ENCODE results near the gene REEP2.

The REEP2 gene

DNA sequence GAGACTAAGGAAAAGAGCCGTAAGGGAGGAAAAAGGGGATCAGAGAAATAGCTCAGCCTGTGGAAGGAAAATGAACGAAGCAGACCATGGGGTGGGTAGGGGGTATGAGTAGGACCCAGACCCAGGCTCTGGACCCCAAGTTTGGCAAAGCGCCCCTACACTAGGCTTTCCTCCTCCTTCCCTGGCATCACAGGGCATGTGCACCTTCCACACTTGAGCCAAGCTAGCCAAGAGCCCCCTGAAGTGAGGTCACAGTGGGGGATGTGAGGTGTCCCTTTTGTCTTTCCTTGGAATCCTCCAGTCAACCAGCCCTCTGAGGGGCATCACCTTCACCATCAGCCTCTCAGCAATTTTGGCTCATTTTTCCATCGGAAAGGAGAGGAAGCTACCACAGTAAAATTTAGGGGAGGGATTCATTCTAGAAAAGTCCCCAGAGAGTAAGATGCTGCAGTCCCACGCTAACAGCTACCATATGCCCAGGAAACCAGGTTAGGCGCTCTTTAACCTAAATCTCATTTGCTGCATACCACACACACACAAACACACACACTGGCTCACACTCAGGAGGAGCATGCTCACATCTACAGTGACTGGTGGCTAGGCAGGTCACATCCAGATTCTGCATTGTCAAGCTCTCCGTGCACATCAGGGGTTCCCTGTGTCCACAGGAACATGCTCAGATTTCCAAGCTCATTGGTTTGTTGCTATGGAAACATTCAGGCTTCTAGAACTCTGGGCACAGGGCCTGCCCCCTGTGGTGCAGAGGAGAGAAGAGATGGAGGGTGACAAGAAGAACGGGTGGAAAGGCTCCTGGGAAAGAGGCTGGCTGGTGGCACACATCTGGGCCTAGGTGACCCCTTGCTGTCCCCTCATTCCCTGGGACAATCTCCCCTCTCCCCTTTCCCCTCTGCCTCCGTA lies 9.9 kb downstream of the REEP2 start:
- no peak for DNase-seq
- H3K27me3 ChIP-seq (replicated peaks in 2 of 5; ENCODE audit: control insufficient read depth in 4 of 5, insufficient read depth in 5 of 5, low read length in 4 of 5): no peaks in the 10 kb centered on the region
- ChIA-PET POLR2A (interaction anchor here (0.8 to 1.6 kb wide), 4 partner anchors 10 to 117 kb away, joined by 3 to 6 read pairs (median 3); partner anchors contain the start of genes CDC25C, EGR1 and REEP2), CTCF (interaction anchor here (0.7 to 29.7 kb wide), 13 partner anchors 7 to 270 kb away, joined by 3 to 494 read pairs (median 7); partner anchors contain the start of genes BRD8, EGR1, KIF20A and REEP2)
- peaks cover 0 to 7% (median 3%) of the 10 kb centered on the region in 4 experiments for H3K4me1 ChIP-seq (ENCODE audit: control extremely low read depth in 1 of 4, control insufficient read depth in 4 of 4, insufficient read depth in 4 of 4, low read length in 3 of 4)
- no peak overlapping the region for H3K4me3 ChIP-seq (ENCODE audit: control insufficient read depth in 1 of 7, extremely low read depth in 1 of 7, insufficient read depth in 4 of 7, low read depth in 2 of 7, low read length in 6 of 7)
- 97% methylated on average over 6 of the region's 9 CpGs for WGBS (ENCODE audit: insufficient coverage)
- H3K9me3 ChIP-seq (ENCODE audit: control extremely low read depth in 1 of 5, control insufficient read depth in 4 of 5, insufficient read depth in 2 of 5, low read depth in 1 of 5, low read length in 4 of 5): no peaks in the 10 kb centered on the region
- no peaks in the 10 kb centered on the region for H3K36me3 ChIP-seq (ENCODE audit: control insufficient read depth in 4 of 4, insufficient read depth in 4 of 4, low read length in 3 of 4)
- H3K27ac ChIP-seq (ENCODE audit: insufficient read depth in 1 of 2, low read depth in 1 of 2, low read length in 2 of 2, poor library complexity in 1 of 2, severe bottlenecking in 2 of 2): no peak overlapping the region

DNA sequence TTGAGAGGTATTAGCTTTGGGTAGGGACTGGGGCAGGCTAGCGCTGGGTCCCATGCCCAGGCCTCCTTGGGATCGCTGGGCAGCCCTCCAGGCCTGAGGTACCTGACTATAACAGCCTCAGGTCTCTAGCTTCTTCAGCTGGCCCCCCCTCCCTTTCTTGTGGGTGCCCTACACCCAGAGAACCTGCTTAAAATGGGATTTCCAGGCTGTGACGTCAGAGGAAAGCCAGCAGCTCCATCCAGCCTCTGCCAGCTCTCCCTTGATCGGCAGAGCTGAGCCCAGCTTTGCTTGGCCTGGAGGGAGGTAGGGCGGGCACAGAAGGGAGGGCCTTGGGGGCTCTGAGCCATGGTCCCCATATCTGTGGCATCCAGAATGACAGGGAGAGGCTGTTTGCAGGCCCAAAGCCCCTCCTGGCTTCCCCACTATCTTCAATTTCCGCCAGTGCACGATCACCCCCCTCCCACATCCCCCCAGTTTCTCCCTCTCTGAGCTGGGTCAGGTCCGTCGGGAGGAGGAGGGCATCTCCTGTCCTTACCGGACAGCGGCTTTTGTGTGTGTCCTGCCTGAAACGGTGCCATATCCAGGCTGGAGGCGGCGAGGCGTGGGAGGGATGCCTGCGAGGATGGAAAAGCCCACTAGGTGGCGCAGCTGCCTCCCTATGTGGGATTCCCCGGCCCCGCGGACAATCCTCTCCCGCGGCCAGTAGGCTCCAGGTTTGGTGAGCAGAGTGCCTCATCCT lies 10.8 kb downstream of the REEP2 start:
- Histone ChIP-seq H3K4me3 (ENCODE audit: control insufficient read depth in 1 of 7, extremely low read depth in 1 of 7, insufficient read depth in 4 of 7, low read depth in 2 of 7, low read length in 6 of 7) (peak overlapping the region in 1 of 7 experiments; percentile 57), H3K36me3 (ENCODE audit: control insufficient read depth in 4 of 4, insufficient read depth in 4 of 4, low read length in 3 of 4) (no peaks in the 10 kb centered on the region), H3K27ac (ENCODE audit: insufficient read depth in 1 of 2, low read depth in 1 of 2, low read length in 2 of 2, poor library complexity in 1 of 2, severe bottlenecking in 2 of 2) (no peak overlapping the region), H3K4me1 (ENCODE audit: control extremely low read depth in 1 of 4, control insufficient read depth in 4 of 4, insufficient read depth in 4 of 4, low read length in 3 of 4) (peaks cover 0 to 7% (median 3%) of the 10 kb centered on the region in 4 experiments), H3K9me3 (ENCODE audit: control extremely low read depth in 1 of 5, control insufficient read depth in 4 of 5, insufficient read depth in 2 of 5, low read depth in 1 of 5, low read length in 4 of 5) (no peaks in the 10 kb centered on the region), H3K27me3 (replicated peaks in 2 of 5; ENCODE audit: control insufficient read depth in 4 of 5, insufficient read depth in 5 of 5, low read length in 4 of 5) (no peaks in the 10 kb centered on the region)
- 14% methylated on average over 18 of the region's 22 CpGs for WGBS (ENCODE audit: insufficient coverage)
- ChIA-PET POLR2A (interaction anchor here (0.9 to 1.6 kb wide), 4 partner anchors 11 to 118 kb away, joined by 3 to 6 read pairs (median 4); partner anchors contain the start of genes CDC25C, EGR1 and REEP2), CTCF (interaction anchor here (0.5 to 29.7 kb wide), 20 partner anchors 10 to 470 kb away, joined by 3 to 494 read pairs (median 5); partner anchors contain the start of genes BRD8, CDC25C, EGR1 and KIF20A)
- peak; percentile 65 to 82 (median 79) for DNase-seq

DNA sequence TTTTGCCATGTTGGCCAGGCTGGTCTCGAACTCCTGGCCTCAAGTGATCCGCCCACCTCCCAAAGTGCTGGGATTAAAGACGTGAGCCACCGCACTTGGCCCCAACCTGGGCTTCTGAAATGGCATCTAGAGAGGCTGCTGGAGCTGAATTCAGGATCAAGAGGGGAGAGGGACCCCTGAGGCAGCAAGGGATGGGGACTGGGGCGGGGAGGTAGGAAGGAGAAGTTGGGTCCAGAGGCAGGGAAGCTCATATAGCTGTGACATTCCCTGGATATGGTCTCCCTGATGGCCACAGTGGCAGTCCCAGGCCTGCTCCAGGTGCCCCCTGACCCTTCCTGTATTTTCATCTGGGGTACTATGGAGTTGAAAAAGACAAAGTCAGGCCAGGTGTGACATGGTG lies 12.1 kb downstream of the REEP2 start:
- Histone ChIP-seq H3K27ac (ENCODE audit: insufficient read depth in 1 of 2, low read depth in 1 of 2, low read length in 2 of 2, poor library complexity in 1 of 2, severe bottlenecking in 2 of 2) (no peak overlapping the region), H3K4me3 (ENCODE audit: control insufficient read depth in 1 of 7, extremely low read depth in 1 of 7, insufficient read depth in 4 of 7, low read depth in 2 of 7, low read length in 6 of 7) (no peak overlapping the region), H3K9me3 (ENCODE audit: control extremely low read depth in 1 of 5, control insufficient read depth in 4 of 5, insufficient read depth in 2 of 5, low read depth in 1 of 5, low read length in 4 of 5) (no peaks in the 10 kb centered on the region), H3K4me1 (ENCODE audit: control extremely low read depth in 1 of 4, control insufficient read depth in 4 of 4, insufficient read depth in 4 of 4, low read length in 3 of 4) (peaks cover 0 to 7% (median 3%) of the 10 kb centered on the region in 4 experiments), H3K36me3 (ENCODE audit: control insufficient read depth in 4 of 4, insufficient read depth in 4 of 4, low read length in 3 of 4) (no peaks in the 10 kb centered on the region), H3K27me3 (replicated peaks in 2 of 5; ENCODE audit: control insufficient read depth in 4 of 5, insufficient read depth in 5 of 5, low read length in 4 of 5) (no peaks in the 10 kb centered on the region)
- ChIA-PET POLR2A (interaction anchor here (1.3 kb wide), 1 partner anchor 14 kb away, joined by 4 read pairs; the partner anchor contains the start of gene EGR1), CTCF (interaction anchor here (1.0 to 29.7 kb wide), 6 partner anchors 11 to 99 kb away, joined by 3 to 494 read pairs (median 26); partner anchors contain the start of genes EGR1, KDM3B and REEP2)
- DNase-seq: no peak
- 100% methylated on average over 3 of the region's 5 CpGs for WGBS (ENCODE audit: insufficient coverage)

DNA sequence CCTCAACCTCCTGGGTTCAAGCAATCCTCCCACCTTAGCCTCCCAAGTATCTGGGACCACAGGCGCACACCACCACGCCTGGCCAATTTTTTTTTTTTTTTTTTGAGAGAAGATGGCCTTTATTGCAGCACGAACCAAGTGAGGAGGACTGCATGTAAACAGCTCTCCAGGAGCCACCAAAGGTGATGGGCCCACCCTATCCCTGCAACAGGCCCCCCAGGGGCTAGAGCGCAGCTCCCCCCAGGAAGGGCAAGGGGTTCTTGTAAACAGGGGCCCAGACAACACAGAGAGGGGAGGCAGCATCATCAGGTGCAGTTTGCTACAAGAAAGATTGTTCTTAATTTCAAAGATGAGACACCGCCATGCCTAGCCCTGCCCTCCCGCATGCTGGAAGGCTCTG lies 13.9 kb downstream of the REEP2 start:
- 100% methylated on average over 3 of the region's 6 CpGs for WGBS (ENCODE audit: insufficient coverage)
- Histone ChIP-seq H3K4me3 (ENCODE audit: control insufficient read depth in 1 of 7, extremely low read depth in 1 of 7, insufficient read depth in 4 of 7, low read depth in 2 of 7, low read length in 6 of 7) (no peak overlapping the region), H3K27me3 (replicated peaks in 2 of 5; ENCODE audit: control insufficient read depth in 4 of 5, insufficient read depth in 5 of 5, low read length in 4 of 5) (no peaks in the 10 kb centered on the region), H3K27ac (ENCODE audit: insufficient read depth in 1 of 2, low read depth in 1 of 2, low read length in 2 of 2, poor library complexity in 1 of 2, severe bottlenecking in 2 of 2) (no peak overlapping the region), H3K36me3 (ENCODE audit: control insufficient read depth in 4 of 4, insufficient read depth in 4 of 4, low read length in 3 of 4) (no peaks in the 10 kb centered on the region), H3K4me1 (ENCODE audit: control extremely low read depth in 1 of 4, control insufficient read depth in 4 of 4, insufficient read depth in 4 of 4, low read length in 3 of 4) (peaks cover 0 to 15% (median 6%) of the 10 kb centered on the region in 4 experiments), H3K9me3 (ENCODE audit: control extremely low read depth in 1 of 5, control insufficient read depth in 4 of 5, insufficient read depth in 2 of 5, low read depth in 1 of 5, low read length in 4 of 5) (no peaks in the 10 kb centered on the region)
- CTCF ChIA-PET: interaction anchor here (0.6 to 29.7 kb wide), 4 partner anchors 9 to 808 kb away, joined by 3 to 494 read pairs (median 73); partner anchors contain the start of gene EGR1
- no peak for DNase-seq
- POLR2A ChIA-PET: no interaction called here

DNA sequence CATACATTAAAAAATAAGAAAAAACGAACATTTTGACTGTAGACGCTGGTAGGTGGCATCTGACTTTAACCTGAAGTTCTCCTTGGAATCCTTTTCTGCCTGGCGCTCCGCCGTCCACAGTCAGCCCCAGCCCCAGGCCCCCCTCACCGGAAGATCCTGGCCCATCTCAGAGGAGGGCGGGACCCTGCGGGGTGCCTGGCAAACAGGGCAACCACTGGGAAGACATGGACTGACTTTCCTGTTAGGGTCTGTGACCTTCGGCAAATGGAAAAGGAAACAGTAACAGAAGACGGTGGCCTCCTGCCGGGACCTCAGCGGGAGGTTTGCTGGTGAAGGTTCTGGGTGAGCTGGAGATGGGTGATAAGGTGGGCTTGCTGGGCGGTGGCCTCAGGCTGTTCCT lies 14.7 kb downstream of the REEP2 start:
- ChIA-PET CTCF (interaction anchor here (13.0 to 29.7 kb wide), 2 partner anchors 9 to 45 kb away, joined by 143 to 494 read pairs; partner anchors contain the start of gene EGR1), POLR2A (no interaction called here)
- 91% methylated on average over 13 of the region's 13 CpGs for WGBS (ENCODE audit: insufficient coverage)
- H3K9me3 ChIP-seq (ENCODE audit: control extremely low read depth in 1 of 5, control insufficient read depth in 4 of 5, insufficient read depth in 2 of 5, low read depth in 1 of 5, low read length in 4 of 5): no peaks in the 10 kb centered on the region
- H3K27me3 ChIP-seq (replicated peaks in 2 of 5; ENCODE audit: control insufficient read depth in 4 of 5, insufficient read depth in 5 of 5, low read length in 4 of 5): no peaks in the 10 kb centered on the region
- H3K27ac ChIP-seq (ENCODE audit: insufficient read depth in 1 of 2, low read depth in 1 of 2, low read length in 2 of 2, poor library complexity in 1 of 2, severe bottlenecking in 2 of 2): no peak overlapping the region
- peaks cover 0 to 23% (median 14%) of the 10 kb centered on the region in 4 experiments for H3K4me1 ChIP-seq (ENCODE audit: control extremely low read depth in 1 of 4, control insufficient read depth in 4 of 4, insufficient read depth in 4 of 4, low read length in 3 of 4)
- H3K36me3 ChIP-seq (ENCODE audit: control insufficient read depth in 4 of 4, insufficient read depth in 4 of 4, low read length in 3 of 4): no peaks in the 10 kb centered on the region
- DNase-seq: no peak
- H3K4me3 ChIP-seq (ENCODE audit: control insufficient read depth in 1 of 7, extremely low read depth in 1 of 7, insufficient read depth in 4 of 7, low read depth in 2 of 7, low read length in 6 of 7): no peak overlapping the region

DNA sequence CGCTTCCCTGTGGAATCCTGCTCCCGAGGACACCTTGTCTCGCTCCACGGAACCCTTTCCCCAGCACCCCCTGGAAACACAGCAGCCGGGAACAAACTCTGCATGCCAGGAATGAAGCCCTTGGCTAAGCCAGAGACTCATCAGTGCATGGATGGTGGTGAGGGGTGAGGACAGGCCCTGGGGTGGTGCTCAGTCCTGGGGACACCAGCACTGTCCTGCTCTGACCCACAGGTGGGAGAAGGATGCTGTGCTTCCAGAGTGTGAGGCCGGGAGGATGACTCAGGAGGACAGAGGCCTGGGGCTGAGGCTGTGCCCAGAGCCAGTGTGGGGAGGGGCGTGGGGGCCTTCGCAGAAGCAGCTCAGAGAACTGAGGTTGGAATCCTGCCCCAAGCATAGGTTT lies 15.3 kb downstream of the REEP2 start:
- 93% methylated on average over 7 of the region's 8 CpGs for WGBS (ENCODE audit: insufficient coverage)
- CTCF ChIA-PET: interaction anchor here (13.0 to 29.7 kb wide), 2 partner anchors 8 to 45 kb away, joined by 143 to 494 read pairs; partner anchors contain the start of gene EGR1

More for the DNA sequence above, 15.3 kb downstream of the REEP2 start:
- Histone ChIP-seq H3K4me3 (ENCODE audit: control insufficient read depth in 1 of 7, extremely low read depth in 1 of 7, insufficient read depth in 4 of 7, low read depth in 2 of 7, low read length in 6 of 7) (no peak overlapping the region), H3K27me3 (replicated peaks in 2 of 5; ENCODE audit: control insufficient read depth in 4 of 5, insufficient read depth in 5 of 5, low read length in 4 of 5) (no peaks in the 10 kb centered on the region), H3K36me3 (ENCODE audit: control insufficient read depth in 4 of 4, insufficient read depth in 4 of 4, low read length in 3 of 4) (no peaks in the 10 kb centered on the region), H3K9me3 (ENCODE audit: control extremely low read depth in 1 of 5, control insufficient read depth in 4 of 5, insufficient read depth in 2 of 5, low read depth in 1 of 5, low read length in 4 of 5) (no peaks in the 10 kb centered on the region), H3K27ac (ENCODE audit: insufficient read depth in 1 of 2, low read depth in 1 of 2, low read length in 2 of 2, poor library complexity in 1 of 2, severe bottlenecking in 2 of 2) (no peak overlapping the region), H3K4me1 (ENCODE audit: control extremely low read depth in 1 of 4, control insufficient read depth in 4 of 4, insufficient read depth in 4 of 4, low read length in 3 of 4) (peaks cover 0 to 29% (median 19%) of the 10 kb centered on the region in 4 experiments)
- POLR2A ChIA-PET: no interaction called here
- DNase-seq: no peak
